OCI-LY7 (cell line): ENCODE measurements around the gene RXRG.

Source experiments
- EZH2phosphoT487 ChIP-seq: fragments of 200-600 bp; sonication (generic); IDR thresholded peaks from 2 replicates; pipeline ENCODE4 v1.6.1; 2018; ENCODE audit warnings: low read depth, borderline replicate concordance, mild to moderate bottlenecking, mixed run types, antibody characterized with exemption, low read length, moderate library complexity, mixed read lengths
- TF ChIP-seq, protein P1 (sequence below): fragments of 200-600 bp; sonication (generic); conservative IDR thresholded peaks from 2 replicates; pipeline ENCODE4 v1.5.1; 2014; ENCODE audit warnings: mild to moderate bottlenecking, antibody characterized with exemption, low read length, moderate library complexity, mixed read lengths

DNA sequence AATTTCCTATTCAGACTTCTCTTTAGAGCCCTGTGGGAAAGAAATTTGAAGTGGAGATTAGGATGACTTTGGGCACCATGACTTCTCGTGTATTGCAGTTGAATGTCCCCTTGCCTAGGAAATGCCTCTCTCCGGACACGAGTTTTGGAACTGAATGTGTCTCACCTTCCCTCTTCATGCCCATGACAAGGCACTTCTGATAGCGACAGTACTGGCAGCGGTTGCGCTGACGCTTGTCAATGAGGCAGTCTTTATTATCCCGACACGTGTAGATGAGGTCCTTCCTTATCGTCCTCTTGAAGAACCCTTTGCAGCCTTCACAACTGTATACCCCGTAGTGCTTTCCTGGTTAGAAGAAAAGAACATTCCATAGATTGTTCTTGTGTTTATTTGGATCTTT lies 28.1 kb downstream of the RXRG start:
- TF ChIP-seq, protein P1, sequence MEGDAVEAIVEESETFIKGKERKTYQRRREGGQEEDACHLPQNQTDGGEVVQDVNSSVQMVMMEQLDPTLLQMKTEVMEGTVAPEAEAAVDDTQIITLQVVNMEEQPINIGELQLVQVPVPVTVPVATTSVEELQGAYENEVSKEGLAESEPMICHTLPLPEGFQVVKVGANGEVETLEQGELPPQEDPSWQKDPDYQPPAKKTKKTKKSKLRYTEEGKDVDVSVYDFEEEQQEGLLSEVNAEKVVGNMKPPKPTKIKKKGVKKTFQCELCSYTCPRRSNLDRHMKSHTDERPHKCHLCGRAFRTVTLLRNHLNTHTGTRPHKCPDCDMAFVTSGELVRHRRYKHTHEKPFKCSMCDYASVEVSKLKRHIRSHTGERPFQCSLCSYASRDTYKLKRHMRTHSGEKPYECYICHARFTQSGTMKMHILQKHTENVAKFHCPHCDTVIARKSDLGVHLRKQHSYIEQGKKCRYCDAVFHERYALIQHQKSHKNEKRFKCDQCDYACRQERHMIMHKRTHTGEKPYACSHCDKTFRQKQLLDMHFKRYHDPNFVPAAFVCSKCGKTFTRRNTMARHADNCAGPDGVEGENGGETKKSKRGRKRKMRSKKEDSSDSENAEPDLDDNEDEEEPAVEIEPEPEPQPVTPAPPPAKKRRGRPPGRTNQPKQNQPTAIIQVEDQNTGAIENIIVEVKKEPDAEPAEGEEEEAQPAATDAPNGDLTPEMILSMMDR, result no peak
- no peak for TF ChIP-seq EZH2phosphoT487
